Measurements from ENCODE around the gene BCR. TPM values are rescaled to one million over a fixed set of nuclear protein-coding genes. Genes with fewer than 3 reads are reported as not detected.

Gene BCR
- total RNA-seq, 2 experiments from 2014 or later, result 60.0 to 64.8 TPM

DNA sequence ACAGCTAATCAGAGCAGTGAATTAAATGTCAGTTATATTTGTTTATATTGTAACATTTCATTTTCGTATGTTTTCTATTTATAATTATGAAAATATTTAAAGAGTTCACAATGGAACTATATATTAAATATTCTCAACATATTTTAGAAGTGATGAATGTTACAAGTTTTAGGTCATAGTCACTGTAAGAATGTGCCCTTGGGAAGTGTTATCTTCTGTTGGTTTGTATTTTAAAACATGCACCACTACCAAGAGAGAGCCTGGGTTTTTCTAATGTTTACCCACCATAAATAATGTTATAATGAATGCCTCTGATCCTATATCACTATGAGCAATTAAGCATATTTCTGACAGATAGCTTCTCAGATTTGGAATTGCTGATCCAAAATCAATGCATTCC is 171.0 kb downstream of the BCR start:
- Mint-ChIP-seq H3K36me3 (ENCODE audit: low read depth) (no peaks in the 10 kb centered on the region), H3K9me3 (no peaks in the 10 kb centered on the region), H3K27me3 (peaks cover 12% of the 10 kb centered on the region), H3K27ac (no peak overlapping the region), H3K4me1 (ENCODE audit: low read depth) (no peaks in the 10 kb centered on the region), H3K4me3 (no peak overlapping the region)
- no peaks in the 10 kb centered on the region for H3K4me1 ChIP-seq (ENCODE audit: insufficient read depth, low read length)
- intact Hi-C loops (cut with DNase I, micrococcal nuclease), result no loop called here
- H3K4me3 ChIP-seq (ENCODE audit: low read length), result no peak overlapping the region
- TF ChIP-seq, protein P1, sequence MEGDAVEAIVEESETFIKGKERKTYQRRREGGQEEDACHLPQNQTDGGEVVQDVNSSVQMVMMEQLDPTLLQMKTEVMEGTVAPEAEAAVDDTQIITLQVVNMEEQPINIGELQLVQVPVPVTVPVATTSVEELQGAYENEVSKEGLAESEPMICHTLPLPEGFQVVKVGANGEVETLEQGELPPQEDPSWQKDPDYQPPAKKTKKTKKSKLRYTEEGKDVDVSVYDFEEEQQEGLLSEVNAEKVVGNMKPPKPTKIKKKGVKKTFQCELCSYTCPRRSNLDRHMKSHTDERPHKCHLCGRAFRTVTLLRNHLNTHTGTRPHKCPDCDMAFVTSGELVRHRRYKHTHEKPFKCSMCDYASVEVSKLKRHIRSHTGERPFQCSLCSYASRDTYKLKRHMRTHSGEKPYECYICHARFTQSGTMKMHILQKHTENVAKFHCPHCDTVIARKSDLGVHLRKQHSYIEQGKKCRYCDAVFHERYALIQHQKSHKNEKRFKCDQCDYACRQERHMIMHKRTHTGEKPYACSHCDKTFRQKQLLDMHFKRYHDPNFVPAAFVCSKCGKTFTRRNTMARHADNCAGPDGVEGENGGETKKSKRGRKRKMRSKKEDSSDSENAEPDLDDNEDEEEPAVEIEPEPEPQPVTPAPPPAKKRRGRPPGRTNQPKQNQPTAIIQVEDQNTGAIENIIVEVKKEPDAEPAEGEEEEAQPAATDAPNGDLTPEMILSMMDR (IDR thresholded peaks at IDR 0.05), result no peak
- ATAC-seq (ENCODE audit: poor library complexity) (no peak), DNase-seq (no peak)
- CTCF ChIA-PET, result no interaction called here
- POLR2A ChIA-PET, result no interaction called here
- peaks cover 0 to 4% of the 10 kb centered on the region in 2 experiments for H3K27me3 ChIP-seq (ENCODE audit: control insufficient read depth in 1 of 2, insufficient read depth in 2 of 2, low read length in 2 of 2)
- H3K36me3 ChIP-seq (ENCODE audit: insufficient read depth, low read length), result no peaks in the 10 kb centered on the region
- H3K27ac ChIP-seq (ENCODE audit: low read depth in 1 of 2, low read length in 2 of 2), result no peak overlapping the region
- no peaks in the 10 kb centered on the region for H3K9me3 ChIP-seq (ENCODE audit: control insufficient read depth in 1 of 2, insufficient read depth in 1 of 2, low read length in 2 of 2)

DNA sequence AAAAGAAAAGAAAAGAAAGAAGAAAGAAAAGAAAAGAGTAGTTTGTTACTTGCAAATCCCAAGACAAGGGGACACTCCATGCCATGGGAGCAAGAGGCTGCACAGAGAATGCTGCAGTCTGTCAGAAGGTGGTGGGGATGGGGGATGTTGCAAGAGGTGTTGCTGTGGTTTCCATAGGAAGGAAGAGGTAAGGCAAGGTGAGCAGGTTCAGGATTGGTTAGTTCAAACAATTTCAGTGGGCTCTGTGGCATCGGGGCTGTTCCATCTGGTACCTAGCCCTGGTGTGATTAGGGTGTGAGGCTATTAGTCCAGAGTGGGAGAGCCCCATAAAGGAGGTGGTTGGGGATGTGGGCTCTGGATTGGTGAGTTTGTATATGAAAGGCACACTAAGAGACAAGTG is 172.7 kb downstream of the BCR start:
- DNase-seq, result no peak
- H3K36me3 Mint-ChIP-seq (ENCODE audit: low read depth), result no peaks in the 10 kb centered on the region
- Histone ChIP-seq H3K9me3 (ENCODE audit: control insufficient read depth in 1 of 2, insufficient read depth in 1 of 2, low read length in 2 of 2) (no peaks in the 10 kb centered on the region), H3K4me1 (ENCODE audit: insufficient read depth, low read length) (no peaks in the 10 kb centered on the region), H3K36me3 (ENCODE audit: insufficient read depth, low read length) (no peaks in the 10 kb centered on the region), H3K4me3 (ENCODE audit: low read length) (no peak overlapping the region), H3K27ac (ENCODE audit: low read depth in 1 of 2, low read length in 2 of 2) (no peak overlapping the region), H3K27me3 (ENCODE audit: control insufficient read depth in 1 of 2, insufficient read depth in 2 of 2, low read length in 2 of 2) (peaks cover 0 to 4% of the 10 kb centered on the region in 2 experiments)
- no peak overlapping the region for H3K4me3 Mint-ChIP-seq
- H3K4me1 Mint-ChIP-seq (ENCODE audit: low read depth), result no peaks in the 10 kb centered on the region
- H3K27me3 Mint-ChIP-seq, result peaks cover 16% of the 10 kb centered on the region
- ChIA-PET CTCF (no interaction called here), POLR2A (no interaction called here)
- TF ChIP-seq, protein P1 (IDR thresholded peaks at IDR 0.05), result no peak
- ATAC-seq (ENCODE audit: poor library complexity), result no peak
- intact Hi-C loops (cut with DNase I, micrococcal nuclease), result no loop called here
- no peak overlapping the region for H3K27ac Mint-ChIP-seq
- no peaks in the 10 kb centered on the region for H3K9me3 Mint-ChIP-seq

DNA sequence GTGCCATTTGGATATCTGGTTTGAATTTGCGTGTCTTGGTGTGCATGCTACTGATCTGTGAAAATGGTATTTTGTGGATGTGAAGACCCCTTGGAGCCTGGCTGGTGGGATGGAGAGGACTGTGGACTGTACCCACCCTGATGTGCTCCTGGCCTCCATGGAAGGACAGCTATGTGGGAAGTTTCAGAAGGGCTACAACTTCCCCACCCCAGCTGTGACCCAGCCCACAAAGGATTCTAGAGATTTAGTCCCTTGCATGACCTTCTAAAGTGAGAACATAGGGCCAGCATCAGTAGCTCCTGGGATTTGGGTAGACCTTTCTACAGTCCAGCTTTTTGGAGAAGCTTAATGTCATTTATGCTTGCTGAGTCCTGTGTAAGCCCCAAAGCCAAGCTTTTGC is 173.4 kb downstream of the BCR start:
- CTCF ChIA-PET, result no interaction called here
- H3K36me3 ChIP-seq (ENCODE audit: insufficient read depth, low read length), result no peaks in the 10 kb centered on the region
- peaks cover 16% of the 10 kb centered on the region for H3K27me3 Mint-ChIP-seq

More for the DNA sequence above, 173.4 kb downstream of the BCR start:
- Mint-ChIP-seq H3K9me3 (no peaks in the 10 kb centered on the region), H3K27ac (no peak overlapping the region), H3K4me3 (no peak overlapping the region), H3K36me3 (ENCODE audit: low read depth) (no peaks in the 10 kb centered on the region), H3K4me1 (ENCODE audit: low read depth) (no peaks in the 10 kb centered on the region)
- peaks cover 0 to 4% of the 10 kb centered on the region in 2 experiments for H3K27me3 ChIP-seq (ENCODE audit: control insufficient read depth in 1 of 2, insufficient read depth in 2 of 2, low read length in 2 of 2)
- no peak overlapping the region for H3K27ac ChIP-seq (ENCODE audit: low read depth in 1 of 2, low read length in 2 of 2)
- H3K4me3 ChIP-seq (ENCODE audit: low read length), result no peak overlapping the region
- intact Hi-C loops (cut with DNase I, micrococcal nuclease), result no loop called here
- TF ChIP-seq, protein P1 (IDR thresholded peaks at IDR 0.05), result no peak
- ATAC-seq (ENCODE audit: poor library complexity), result no peak
- no peaks in the 10 kb centered on the region for H3K9me3 ChIP-seq (ENCODE audit: control insufficient read depth in 1 of 2, insufficient read depth in 1 of 2, low read length in 2 of 2)
- no peaks in the 10 kb centered on the region for H3K4me1 ChIP-seq (ENCODE audit: insufficient read depth, low read length)
- POLR2A ChIA-PET, result no interaction called here
- no peak for DNase-seq
